K562 (cell line): ENCODE data around the gene MAU2. TPM values are rescaled to one million over a fixed set of nuclear protein-coding genes. Genes with fewer than 3 reads are reported as not detected.

ENCODE experiments used
- ATAC-seq: fragments of 200-7000 bp; cut with Tn5 transposase; 3 replicates; pipeline ENCODE4 v1.9.1; 2020; ENCODE audit warnings: moderate library complexity
- BruUV-seq: library from RNA; stranded (reverse); fragments of 400-500 nt; replicated peaks from 2 replicates; lab custom pipeline; 2021; lab: Mats Ljungman, UMichigan
- CTCF ChIA-PET: fragments of 300-600 bp; formaldehyde crosslinking; extraction: SDS; loops from one replicate; lab custom pipeline; 2021; ENCODE audit warnings: low intra/inter-chr PET ratio; lab: Yijun Ruan, JAX
- POLR2A ChIA-PET: fragments of 300-600, 350-650 bp; sonication (Branson Sonifier 250); formaldehyde crosslinking; extraction: SDS; loops from one replicate; lab custom pipeline; 2021; ENCODE audit warnings: antibody characterized with exemption, inconsistent platforms; lab: Yijun Ruan, JAX
- DNase-seq, 4 experiments: peaks; one replicate each; pipeline versions ENCODE4 v3.0.0 to v3.0.0-alpha.2; 2011 to 2018; ENCODE audit warnings: low spot score in 3 of 4, mixed read lengths in 3 of 4; ENCODE audit errors: extremely low read depth in 1 of 4
- FAIRE-seq: peaks from 2 replicates; lab custom pipeline; 2011; peaks lifted over from hg19 to GRCh38; lab: Jason Lieb, UNC
- H2AFZ ChIP-seq: 2 replicates; pipeline ENCODE4 v1.6.0; 2011; ENCODE audit warnings: low read depth, low read length, control low read depth, inconsistent platforms
- H3K27ac ChIP-seq: fragments of 200-600 bp; 3 replicates; pipeline ENCODE4 v1.8.0; 2011; ENCODE audit warnings: low read depth, mild to moderate bottlenecking, control low read depth, inconsistent platforms, low read length, moderate library complexity, mixed read lengths; ENCODE audit errors: extremely low read depth
- H3K27me3 ChIP-seq, 2 experiments: fragments of 300-600 bp in 1 of 2; 2 replicates in 1 of 2; 3 replicates in 1 of 2; pipeline versions ENCODE4 v1.6.0 to v1.8.0; 2011; ENCODE audit warnings: inconsistent platforms in 2 of 2, low read length in 2 of 2, mild to moderate bottlenecking in 1 of 2, mixed read lengths in 1 of 2, moderate library complexity in 1 of 2; ENCODE audit not compliant: control insufficient read depth in 2 of 2, insufficient read depth in 2 of 2
- H3K36me3 ChIP-seq: fragments of 300-600 bp; 3 replicates; pipeline ENCODE4 v1.8.0; 2011; ENCODE audit warnings: mild to moderate bottlenecking, low read length, inconsistent platforms; ENCODE audit not compliant: control insufficient read depth, insufficient read depth
- H3K4me1 ChIP-seq, 2 experiments: fragments of 200-600 bp in 1 of 2; replicated peaks in 1 of 2; 2 replicates in 1 of 2; 3 replicates in 1 of 2; pipeline versions ENCODE4 v1.5.1 to v1.8.0; 2011; ENCODE audit warnings: inconsistent platforms in 2 of 2, low read length in 2 of 2, mild to moderate bottlenecking in 1 of 2, mixed read lengths in 1 of 2, moderate library complexity in 1 of 2; ENCODE audit not compliant: control insufficient read depth in 2 of 2, insufficient read depth in 2 of 2
- H3K4me2 ChIP-seq: 2 replicates; pipeline ENCODE4 v1.6.1; 2011; ENCODE audit warnings: low read length, control low read depth, inconsistent platforms, mixed read lengths; ENCODE audit not compliant: insufficient read depth
- H3K4me3 ChIP-seq: fragments of 200-600 bp; sonication (generic), shearing (Covaris generic); 2 replicates; pipeline ENCODE4 v1.5.1; 2016; ENCODE audit warnings: control low read depth, inconsistent platforms
- H3K79me2 ChIP-seq: fragments of 200-600 bp; 3 replicates; pipeline ENCODE4 v1.8.0; 2011; ENCODE audit warnings: low read length, inconsistent platforms; ENCODE audit not compliant: control insufficient read depth, insufficient read depth
- H3K9ac ChIP-seq, 2 experiments: 2 replicates each; pipeline versions ENCODE4 v1.6.0 to v1.6.1; 2011; ENCODE audit warnings: low read depth in 2 of 2, low read length in 2 of 2, control low read depth in 1 of 2, inconsistent platforms in 1 of 2, mild to moderate bottlenecking in 1 of 2, mixed read lengths in 1 of 2; ENCODE audit not compliant: insufficient read depth in 1 of 2
- H3K9me1 ChIP-seq: one replicate; pipeline ENCODE4 v1.6.0; 2011; ENCODE audit warnings: inconsistent platforms, mild to moderate bottlenecking, low read length, moderate library complexity; ENCODE audit not compliant: control insufficient read depth, insufficient read depth
- H3K9me3 ChIP-seq: replicated peaks from 2 replicates; pipeline ENCODE4 v1.5.1; 2011; ENCODE audit warnings: low read depth, low read length, inconsistent platforms; ENCODE audit not compliant: control insufficient read depth, insufficient read depth
- H4K20me1 ChIP-seq: replicated peaks from 2 replicates; pipeline ENCODE4 v1.6.1; 2011; ENCODE audit warnings: low read length, inconsistent platforms, mixed read lengths; ENCODE audit not compliant: control insufficient read depth, insufficient read depth
- BMI1 ChIP-seq: fragments of 150-350 bp; IDR thresholded peaks from 2 replicates; pipeline ENCODE4 v1.6.1; 2014; ENCODE audit warnings: low read length
- BRD4 ChIP-seq: fragments of 200-600 bp; sonication (generic); IDR thresholded peaks from 2 replicates; pipeline ENCODE4 v1.6.1; 2017; ENCODE audit warnings: inconsistent platforms
- C11orf30 ChIP-seq: fragments of 450-650 bp; IDR thresholded peaks from 2 replicates; pipeline ENCODE4 v1.6.1; 2016; ENCODE audit warnings: low read depth, mild to moderate bottlenecking
- CREBBP ChIP-seq: IDR thresholded peaks from one replicate; pipeline ENCODE4 v1.6.1; 2012; ENCODE audit warnings: low read depth, mild to moderate bottlenecking, control low read depth, inconsistent platforms, low read length
- EGR1 ChIP-seq: fragments of 450-650 bp; conservative IDR thresholded peaks from 2 replicates; pipeline ENCODE4 v1.6.1; 2017; ENCODE audit warnings: mild to moderate bottlenecking
- NFRKB ChIP-seq: fragments of 450-650 bp; IDR thresholded peaks from 2 replicates; pipeline ENCODE4 v1.6.1; 2016; ENCODE audit warnings: low read depth
- RFX7 ChIP-seq: fragments of 250-450 bp; sonication (Bioruptor Pico); IDR thresholded peaks from 2 replicates; pipeline ENCODE4 v1.5.1; 2021; ENCODE audit warnings: mild to moderate bottlenecking
- SMAD3 ChIP-seq: fragments of 450-650 bp; formaldehyde crosslinking; conservative IDR thresholded peaks from 2 replicates; pipeline ENCODE4 v1.4.0; 2020; ENCODE audit warnings: mild to moderate bottlenecking
- ZBED1 ChIP-seq: IDR thresholded peaks from 2 replicates; pipeline ENCODE4 v1.6.1; 2014
- WGBS: fragments of 100-300 bp; shearing (Covaris generic); methylation state at CpG from one replicate; pipeline ENCODE4 v1.1.6; 2016; ENCODE audit warnings: low coverage, mixed read lengths; ENCODE audit not compliant: insufficient coverage; ENCODE audit errors: missing lambda C conversion rate; 5-methylcytosine and 5-hydroxymethylcytosine counted together
- in situ Hi-C: fragments of 300-500 bp; cut with MboI; formaldehyde crosslinking; loops from 4 replicates; pipeline ENCODE4 v1.15.0; 2018; ENCODE audit warnings: inconsistent platforms, mixed read lengths
- intact Hi-C: fragments of 100-400 bp; cut with micrococcal nuclease; formaldehyde crosslinking; loops from 2 replicates; pipeline ENCODE4 v1.14.2; 2022
- polyA plus RNA-seq, 8 experiments: library from polyadenylated mRNA; depleted of rRNA in 4 of 8; stranded (reverse) in 5 of 8; unstranded in 3 of 8; fragments of >200 nt; fragmentation: Nextera tagmentation in 2 of 8; fragmentation: Illumina TruSeq in 1 of 8; extraction: Ambion mirVana in 2 of 8; extraction: Trizol in 1 of 8; gene quantifications; 2 replicates each; pipeline versions ENCODE4 v1.2.1 to v1.2.3, GENCODE V29; 2011 to 2014; ENCODE audit warnings: inconsistent platforms in 1 of 8, missing spikeins in 1 of 8
- total RNA-seq, 7 experiments: library from RNA; depleted of rRNA in 6 of 7; stranded (reverse); fragments of >200 nt in 6 of 7; fragmentation: Illumina TruSeq in 2 of 7; extraction: Trizol in 2 of 7; gene quantifications; 2 replicates each; pipeline versions ENCODE4 v1.2.1 to v1.2.3, GENCODE V29; 2011 to 2021; ENCODE audit warnings: low replicate concordance in 1 of 7
- TF ChIP-seq, protein P1 (sequence below), 2 experiments: fragments of 250-450 bp in 1 of 2; fragments of 450-650 bp in 1 of 2; sonication (Bioruptor Pico) in 1 of 2; IDR thresholded peaks; 2 replicates each; pipeline versions ENCODE4 v1.6.1 to v1.8.0; 2016 to 2021; ENCODE audit warnings: mild to moderate bottlenecking in 2 of 2, moderate library complexity in 2 of 2, missing compliant biosample characterization in 1 of 2, missing genetic modification characterization in 1 of 2
- TF ChIP-seq, protein P2 (sequence below): fragments of 250-450 bp; sonication (Bioruptor Pico); IDR thresholded peaks from 2 replicates; pipeline ENCODE4 v1.8.0; 2022; ENCODE audit warnings: inconsistent platforms
- TF ChIP-seq, protein P3 (sequence below): fragments of 250-450 bp; sonication (Bioruptor Pico); IDR thresholded peaks from 2 replicates; pipeline ENCODE4 v1.9.0; 2021; ENCODE audit warnings: mild to moderate bottlenecking, inconsistent platforms
- TF ChIP-seq, protein P4 (sequence below): fragments of 450-650 bp; conservative IDR thresholded peaks from 2 replicates; pipeline ENCODE4 v1.6.1; 2016; ENCODE audit warnings: missing genetic modification characterization, low read depth, mild to moderate bottlenecking, control low read depth, missing compliant biosample characterization

Gene MAU2
- total and polyA plus RNA-seq, 9 of the 15 experiments (the other 6 are each of a cell fraction or from before 2014, with no cell fraction given): 1.2 to 48.1 (median 19.4) TPM

DNA sequence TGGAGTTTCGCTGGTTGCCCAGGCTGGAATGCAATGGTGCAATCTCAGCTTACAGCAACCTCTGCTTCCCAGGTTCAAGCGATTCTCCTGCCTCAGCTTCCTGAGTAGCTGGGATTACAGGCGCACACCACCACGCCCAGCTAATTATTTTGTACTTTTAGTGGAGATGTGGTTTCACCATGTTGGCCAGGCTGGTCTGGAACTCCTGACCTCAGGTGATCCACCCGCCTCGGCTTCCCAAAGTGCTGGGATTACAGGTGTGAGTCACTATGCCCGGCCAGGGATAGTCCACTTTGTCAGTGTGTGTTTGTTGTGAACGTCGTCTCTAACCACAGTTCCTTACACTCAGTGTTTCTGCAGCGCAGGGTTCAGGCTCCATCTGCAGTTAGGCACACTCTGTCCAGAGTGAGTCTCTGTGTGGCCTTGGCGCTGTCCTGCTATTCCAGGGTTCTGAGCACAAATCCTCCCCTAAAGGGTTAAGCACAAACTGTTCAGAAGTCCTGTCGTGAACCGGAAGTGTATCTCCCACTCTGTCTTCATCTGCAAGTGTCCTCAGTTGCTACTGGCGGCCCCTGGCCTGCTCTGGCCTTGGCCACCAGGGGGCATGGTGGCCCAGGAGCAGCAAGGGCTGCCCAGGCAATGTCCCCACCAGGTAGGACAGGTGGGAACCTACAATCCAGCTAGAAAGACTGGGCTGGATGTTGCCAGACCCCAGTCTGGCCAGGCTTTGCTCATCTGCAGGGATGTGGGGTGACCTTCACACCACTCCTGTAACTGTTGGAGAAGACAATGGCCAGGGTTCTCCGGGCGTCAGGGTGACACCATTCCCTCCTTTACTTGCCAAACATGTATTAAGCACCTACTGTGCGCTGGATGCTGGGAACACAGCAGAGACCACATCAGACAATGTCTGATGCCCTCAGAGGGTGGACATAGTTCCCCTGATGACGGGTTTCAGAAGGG lies 46.1 kb downstream of the MAU2 start (continued):
- TF ChIP-seq, protein P1, sequence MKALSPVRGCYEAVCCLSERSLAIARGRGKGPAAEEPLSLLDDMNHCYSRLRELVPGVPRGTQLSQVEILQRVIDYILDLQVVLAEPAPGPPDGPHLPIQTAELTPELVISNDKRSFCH (CRISPR knock-in tag; IDR thresholded peaks at IDR 0.05): no peak
- TF ChIP-seq, protein P1 (tag; IDR thresholded peaks at IDR 0.05): 0 out of 2 replicates have a peak, but pooled peaks have one; percentile 74
- peak; percentile 32; the same call in 1 of the 2 replicates for TF ChIP-seq C11orf30
- TF ChIP-seq SMAD3: 0 out of 2 replicates have a peak, but pooled peaks have one; percentile 21
- TF ChIP-seq, all 486 proteins: peak for 117

DNA sequence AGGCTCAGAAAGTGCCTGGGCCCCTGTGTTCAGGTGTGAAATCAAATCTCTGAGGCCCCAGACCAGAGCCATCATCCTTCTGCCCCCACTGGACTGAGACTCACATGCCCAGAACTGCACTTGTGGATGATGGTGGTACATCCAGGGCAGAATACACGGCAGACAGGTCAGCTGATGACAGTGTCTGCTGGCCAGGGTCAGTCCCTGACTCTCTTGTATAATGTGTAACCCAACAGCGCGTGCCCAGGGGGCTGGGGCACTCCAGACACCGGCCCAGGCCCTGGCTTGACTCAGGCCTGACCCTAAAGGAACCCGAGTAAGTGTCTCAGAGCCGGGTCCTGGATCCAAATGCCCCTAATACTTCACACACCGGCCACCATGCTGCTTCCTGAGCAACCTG lies 47.5 kb downstream of the MAU2 start:
- intact Hi-C loops: no loop called here
- TF ChIP-seq, protein P2, sequence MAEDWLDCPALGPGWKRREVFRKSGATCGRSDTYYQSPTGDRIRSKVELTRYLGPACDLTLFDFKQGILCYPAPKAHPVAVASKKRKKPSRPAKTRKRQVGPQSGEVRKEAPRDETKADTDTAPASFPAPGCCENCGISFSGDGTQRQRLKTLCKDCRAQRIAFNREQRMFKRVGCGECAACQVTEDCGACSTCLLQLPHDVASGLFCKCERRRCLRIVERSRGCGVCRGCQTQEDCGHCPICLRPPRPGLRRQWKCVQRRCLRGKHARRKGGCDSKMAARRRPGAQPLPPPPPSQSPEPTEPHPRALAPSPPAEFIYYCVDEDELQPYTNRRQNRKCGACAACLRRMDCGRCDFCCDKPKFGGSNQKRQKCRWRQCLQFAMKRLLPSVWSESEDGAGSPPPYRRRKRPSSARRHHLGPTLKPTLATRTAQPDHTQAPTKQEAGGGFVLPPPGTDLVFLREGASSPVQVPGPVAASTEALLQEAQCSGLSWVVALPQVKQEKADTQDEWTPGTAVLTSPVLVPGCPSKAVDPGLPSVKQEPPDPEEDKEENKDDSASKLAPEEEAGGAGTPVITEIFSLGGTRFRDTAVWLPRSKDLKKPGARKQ (CRISPR knock-in tag): no peak
- TF ChIP-seq, protein P3, sequence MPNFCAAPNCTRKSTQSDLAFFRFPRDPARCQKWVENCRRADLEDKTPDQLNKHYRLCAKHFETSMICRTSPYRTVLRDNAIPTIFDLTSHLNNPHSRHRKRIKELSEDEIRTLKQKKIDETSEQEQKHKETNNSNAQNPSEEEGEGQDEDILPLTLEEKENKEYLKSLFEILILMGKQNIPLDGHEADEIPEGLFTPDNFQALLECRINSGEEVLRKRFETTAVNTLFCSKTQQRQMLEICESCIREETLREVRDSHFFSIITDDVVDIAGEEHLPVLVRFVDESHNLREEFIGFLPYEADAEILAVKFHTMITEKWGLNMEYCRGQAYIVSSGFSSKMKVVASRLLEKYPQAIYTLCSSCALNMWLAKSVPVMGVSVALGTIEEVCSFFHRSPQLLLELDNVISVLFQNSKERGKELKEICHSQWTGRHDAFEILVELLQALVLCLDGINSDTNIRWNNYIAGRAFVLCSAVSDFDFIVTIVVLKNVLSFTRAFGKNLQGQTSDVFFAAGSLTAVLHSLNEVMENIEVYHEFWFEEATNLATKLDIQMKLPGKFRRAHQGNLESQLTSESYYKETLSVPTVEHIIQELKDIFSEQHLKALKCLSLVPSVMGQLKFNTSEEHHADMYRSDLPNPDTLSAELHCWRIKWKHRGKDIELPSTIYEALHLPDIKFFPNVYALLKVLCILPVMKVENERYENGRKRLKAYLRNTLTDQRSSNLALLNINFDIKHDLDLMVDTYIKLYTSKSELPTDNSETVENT (CRISPR knock-in tag): no peak
- TF ChIP-seq, protein P4, sequence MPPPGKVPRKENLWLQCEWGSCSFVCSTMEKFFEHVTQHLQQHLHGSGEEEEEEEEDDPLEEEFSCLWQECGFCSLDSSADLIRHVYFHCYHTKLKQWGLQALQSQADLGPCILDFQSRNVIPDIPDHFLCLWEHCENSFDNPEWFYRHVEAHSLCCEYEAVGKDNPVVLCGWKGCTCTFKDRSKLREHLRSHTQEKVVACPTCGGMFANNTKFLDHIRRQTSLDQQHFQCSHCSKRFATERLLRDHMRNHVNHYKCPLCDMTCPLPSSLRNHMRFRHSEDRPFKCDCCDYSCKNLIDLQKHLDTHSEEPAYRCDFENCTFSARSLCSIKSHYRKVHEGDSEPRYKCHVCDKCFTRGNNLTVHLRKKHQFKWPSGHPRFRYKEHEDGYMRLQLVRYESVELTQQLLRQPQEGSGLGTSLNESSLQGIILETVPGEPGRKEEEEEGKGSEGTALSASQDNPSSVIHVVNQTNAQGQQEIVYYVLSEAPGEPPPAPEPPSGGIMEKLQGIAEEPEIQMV (tag): no peak
- TF ChIP-seq ZBED1 (no peak), EGR1 (no peak), CREBBP (no peak), NFRKB (no peak), BMI1 (no peak), BRD4 (no peak), RFX7 (CRISPR knock-in tag) (no peak)

More for the DNA sequence above, 47.5 kb downstream of the MAU2 start:
- DNase-seq: no peak
- H3K79me2 ChIP-seq: no peaks in the 10 kb centered on the region
- no peak for ATAC-seq
- CTCF ChIA-PET: interaction anchor here (2.5 kb wide), 1 partner anchor 122 kb away, joined by 18 read pairs; no protein-coding TSS in a partner anchor
- no peak overlapping the region for H3K4me2 ChIP-seq
- H3K4me1 ChIP-seq: peaks cover 16 to 32% of the 10 kb centered on the region in 2 experiments; a peak in 4 of 5 replicates
- POLR2A ChIA-PET: interaction anchor here (0.6 to 1.8 kb wide), 2 partner anchors 17 to 27 kb away, joined by 3 to 5 read pairs; no protein-coding TSS in a partner anchor
- 53% methylated on average over 4 of the region's 7 CpGs for WGBS
- no peaks in the 10 kb centered on the region for H3K27me3 ChIP-seq
- no peak for FAIRE-seq
- no peak overlapping the region for H3K4me3 ChIP-seq
- H3K9ac ChIP-seq: peak overlapping the region in 1 of 2 experiments; percentile 71; a peak in 1 of 4 replicates
- no peaks in the 10 kb centered on the region for H3K36me3 ChIP-seq
- BruUV-seq: no TSS peak
- no peak overlapping the region for H3K27ac ChIP-seq
- no peaks in the 10 kb centered on the region for H3K9me3 ChIP-seq
- peak overlapping the region; percentile 40; the same call in 1 of the 2 replicates for H2AFZ ChIP-seq
- in situ Hi-C loops: loop anchor here (5.0 kb wide), 1 partner anchor 124 kb away; no protein-coding TSS in a partner anchor
- no peaks in the 10 kb centered on the region for H4K20me1 ChIP-seq
- H3K9me1 ChIP-seq: no peaks in the 10 kb centered on the region
